ENCODE measurements around the gene FGGY. TPM values are rescaled to one million over a fixed set of nuclear protein-coding genes. Genes with fewer than 3 reads are reported as not detected.
A peak's percentile ranks its signal among the peaks of the same experiment; 100 is the strongest.

The FGGY gene
- total RNA-seq, 4 donors from 2014 or later = 24.9 to 35.9 (median 30.5) TPM

DNA sequence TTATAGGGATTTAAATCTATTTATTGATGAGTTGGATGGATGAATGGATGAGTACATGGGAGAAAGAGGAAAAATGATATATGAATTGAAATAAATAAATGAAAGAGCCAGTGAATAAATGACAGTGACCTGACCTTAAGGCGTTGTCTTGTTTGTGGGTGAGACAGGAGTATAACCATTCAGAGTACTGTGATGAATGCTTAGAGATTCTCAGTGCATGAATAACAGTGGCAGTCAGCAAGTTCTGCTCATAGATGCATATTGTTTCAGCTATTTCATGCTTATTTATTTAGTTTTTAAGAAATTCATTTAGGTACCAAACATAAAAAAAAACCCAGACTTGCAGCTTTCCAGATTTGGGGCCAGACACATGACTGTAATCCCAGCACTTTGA lies 116.4 kb downstream of the FGGY start:
- Histone ChIP-seq H3K9me3 (no peaks in the 10 kb centered on the region), H3K4me3 (no peak overlapping the region), H3K4me1 (peaks cover 42 to 53% of the 10 kb centered on the region in 2 donors), H3K27me3 (no peaks in the 10 kb centered on the region), H3K36me3 (no peaks in the 10 kb centered on the region), H3K27ac (peak overlapping the region; percentile 22 to 54 (median 32))
- intact Hi-C loops (cut with DNase I; ENCODE audit: low total_unique reads) = no loop called here
- in situ Hi-C loops (cut with MboI; ENCODE audit: low sequenced_read_pairs in 4 of 4) = no loop called here
- TF ChIP-seq POLR2A (IDR thresholded peaks at IDR 0.05) = no peak
- TF ChIP-seq, protein P1, sequence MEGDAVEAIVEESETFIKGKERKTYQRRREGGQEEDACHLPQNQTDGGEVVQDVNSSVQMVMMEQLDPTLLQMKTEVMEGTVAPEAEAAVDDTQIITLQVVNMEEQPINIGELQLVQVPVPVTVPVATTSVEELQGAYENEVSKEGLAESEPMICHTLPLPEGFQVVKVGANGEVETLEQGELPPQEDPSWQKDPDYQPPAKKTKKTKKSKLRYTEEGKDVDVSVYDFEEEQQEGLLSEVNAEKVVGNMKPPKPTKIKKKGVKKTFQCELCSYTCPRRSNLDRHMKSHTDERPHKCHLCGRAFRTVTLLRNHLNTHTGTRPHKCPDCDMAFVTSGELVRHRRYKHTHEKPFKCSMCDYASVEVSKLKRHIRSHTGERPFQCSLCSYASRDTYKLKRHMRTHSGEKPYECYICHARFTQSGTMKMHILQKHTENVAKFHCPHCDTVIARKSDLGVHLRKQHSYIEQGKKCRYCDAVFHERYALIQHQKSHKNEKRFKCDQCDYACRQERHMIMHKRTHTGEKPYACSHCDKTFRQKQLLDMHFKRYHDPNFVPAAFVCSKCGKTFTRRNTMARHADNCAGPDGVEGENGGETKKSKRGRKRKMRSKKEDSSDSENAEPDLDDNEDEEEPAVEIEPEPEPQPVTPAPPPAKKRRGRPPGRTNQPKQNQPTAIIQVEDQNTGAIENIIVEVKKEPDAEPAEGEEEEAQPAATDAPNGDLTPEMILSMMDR (IDR thresholded peaks at IDR 0.05 in 4 of 5, conservative IDR thresholded peaks at IDR 0.05 in 1 of 5) = no peak
- DNase-seq (no peak), ATAC-seq (no peak)

DNA sequence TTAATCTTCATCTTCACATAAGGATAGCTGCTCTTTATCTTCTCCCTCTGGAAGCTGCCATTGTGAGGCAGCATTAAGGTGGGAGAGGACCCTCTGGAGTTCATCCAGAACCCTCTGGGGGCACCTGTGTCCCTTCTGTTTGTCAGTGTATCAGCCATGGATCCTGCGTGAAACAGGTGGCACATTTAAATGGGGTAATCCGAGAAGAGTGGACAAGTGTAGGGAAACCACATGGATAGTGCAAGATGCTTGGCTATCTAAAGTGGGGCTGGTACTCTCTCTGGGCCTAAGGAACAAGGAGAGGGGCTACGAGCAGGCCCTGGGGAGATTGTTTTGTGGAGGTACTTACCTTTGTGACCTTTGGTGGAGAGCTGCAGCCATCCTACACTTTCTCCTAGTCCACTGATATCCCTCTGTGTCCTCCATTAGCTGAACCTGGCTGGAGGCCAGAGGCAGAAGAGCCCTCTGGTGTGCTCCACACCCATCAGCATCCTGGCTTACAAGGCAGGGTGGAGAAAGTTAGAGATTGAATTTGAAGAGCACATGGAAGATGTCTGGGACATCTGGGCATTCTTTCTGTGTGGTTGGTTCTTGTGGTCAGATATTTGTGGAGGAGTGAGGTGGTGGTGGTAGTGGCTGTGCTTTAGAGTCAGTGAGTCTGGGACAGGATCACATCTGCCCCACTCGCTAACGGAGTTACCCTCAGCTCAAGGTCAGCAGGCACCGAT lies 117.7 kb downstream of the FGGY start:
- intact Hi-C loops (cut with DNase I; ENCODE audit: low total_unique reads) (no loop called here), in situ Hi-C loops (cut with MboI; ENCODE audit: low sequenced_read_pairs in 4 of 4) (no loop called here)
- DNase-seq (no peak), ATAC-seq (no peak)
- H3K4me1 ChIP-seq = peaks cover 36 to 53% of the 10 kb centered on the region in 2 donors
- no peak overlapping the region for H3K4me3 ChIP-seq
- peak overlapping the region in 1 of 4 donors; percentile 54 for H3K27ac ChIP-seq
- TF ChIP-seq, protein P1 (IDR thresholded peaks at IDR 0.05 in 4 of 5, conservative IDR thresholded peaks at IDR 0.05 in 1 of 5) = no peak
- no peak for TF ChIP-seq POLR2A (IDR thresholded peaks at IDR 0.05)
- H3K27me3 ChIP-seq = no peaks in the 10 kb centered on the region
- no peaks in the 10 kb centered on the region for H3K9me3 ChIP-seq
- H3K36me3 ChIP-seq = no peaks in the 10 kb centered on the region

GRCh38 chr1:59415286-59415850 lies 118.5 kb downstream of the FGGY start:
- Histone ChIP-seq H3K27me3 (no peaks in the 10 kb centered on the region), H3K4me1 (peaks cover 39 to 53% of the 10 kb centered on the region in 2 donors), H3K4me3 (no peak overlapping the region), H3K9me3 (no peaks in the 10 kb centered on the region), H3K27ac (no peak overlapping the region), H3K36me3 (no peaks in the 10 kb centered on the region)
- DNase-seq (no peak), ATAC-seq (no peak)
- intact Hi-C loops (cut with DNase I; ENCODE audit: low total_unique reads) = no loop called here
- in situ Hi-C loops (cut with MboI; ENCODE audit: low sequenced_read_pairs in 4 of 4) = no loop called here
- no peak for TF ChIP-seq POLR2A (IDR thresholded peaks at IDR 0.05)
- TF ChIP-seq, protein P1 (IDR thresholded peaks at IDR 0.05 in 4 of 5, conservative IDR thresholded peaks at IDR 0.05 in 1 of 5) = no peak

DNA sequence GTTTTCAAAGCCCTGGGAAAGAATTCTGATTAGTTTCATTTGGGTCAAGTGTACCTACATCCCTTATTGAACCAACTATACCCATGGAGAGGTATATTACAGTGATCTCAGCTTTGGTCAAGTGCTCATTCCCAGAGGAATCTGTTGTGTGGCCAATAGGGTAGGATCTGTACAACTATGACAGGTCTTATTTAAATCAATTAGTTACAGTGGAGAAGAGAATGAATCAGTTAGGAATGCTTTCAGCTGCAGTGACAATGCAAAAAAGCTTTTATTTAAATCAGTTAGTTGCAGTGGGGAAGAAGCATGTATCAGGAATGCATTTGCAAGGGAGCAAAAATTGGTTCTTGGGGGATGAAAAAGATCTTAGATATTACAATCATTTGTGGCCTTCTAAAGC lies 119.0 kb downstream of the FGGY start:
- no peaks in the 10 kb centered on the region for H3K27me3 ChIP-seq
- TF ChIP-seq, protein P1 (IDR thresholded peaks at IDR 0.05 in 4 of 5, conservative IDR thresholded peaks at IDR 0.05 in 1 of 5) = no peak
- no peak for TF ChIP-seq POLR2A (IDR thresholded peaks at IDR 0.05)
- no peak overlapping the region for H3K4me3 ChIP-seq
- no peaks in the 10 kb centered on the region for H3K9me3 ChIP-seq
- H3K36me3 ChIP-seq = no peaks in the 10 kb centered on the region
- in situ Hi-C loops (cut with MboI; ENCODE audit: low sequenced_read_pairs in 4 of 4) (no loop called here), intact Hi-C loops (cut with DNase I; ENCODE audit: low total_unique reads) (no loop called here)
- H3K4me1 ChIP-seq = peaks cover 43 to 52% of the 10 kb centered on the region in 2 donors
- no peak overlapping the region for H3K27ac ChIP-seq
- ATAC-seq (no peak), DNase-seq (no peak)
